Mucosa of descending colon (tissue), 3 donors: ENCODE measurements around the gene SMIM35. TPM values are rescaled to one million over a fixed set of nuclear protein-coding genes. Genes with fewer than 3 reads are reported as not detected.

ENCODE experiments used
- ATAC-seq: fragments of 200-7000 bp; cut with Tn5 transposase; one replicate; pipeline ENCODE4 v1.9.1; 2020; ENCODE audit warnings: mild to moderate bottlenecking, moderate library complexity
- DNase-seq, 3 donors: peaks; one replicate each; pipeline ENCODE4 v3.0.0-alpha.2; 2020
- H3K36me3 ChIP-seq: fragments of 200-600 bp; one replicate; pipeline ENCODE4 v1.8.0; 2021; ENCODE audit warnings: low read depth, mild to moderate bottlenecking
- H3K4me1 ChIP-seq: fragments of 200-600 bp; one replicate; pipeline ENCODE4 v1.8.0; 2021; ENCODE audit warnings: low read depth, mild to moderate bottlenecking
- H3K4me3 ChIP-seq: fragments of 200-600 bp; one replicate; pipeline ENCODE4 v1.8.0; 2021; ENCODE audit warnings: mild to moderate bottlenecking
- H3K9me3 ChIP-seq: fragments of 200-600 bp; one replicate; pipeline ENCODE4 v1.8.0; 2021; ENCODE audit warnings: mild to moderate bottlenecking
- CTCF ChIP-seq: fragments of 200-600 bp; IDR thresholded peaks from one replicate; pipeline ENCODE4 v1.8.0; 2022; ENCODE audit warnings: antibody characterized with exemption, mild to moderate bottlenecking
- intact Hi-C, 2 donors: fragments of 100-400 bp; cut with DNase I in 1 of 2; cut with micrococcal nuclease in 1 of 2; formaldehyde crosslinking; loops; one replicate each; pipeline versions ENCODE4 v1.11.0 to v1.11.1; 2022; cut with DNase I, micrococcal nuclease
- total RNA-seq, 3 donors: library from RNA; stranded (reverse); fragmentation: NEBNext Ultra II Directional in 2 of 3; extraction: Animal tissue kit (Norgen Biotek cat#: 25700) in 2 of 3; gene quantifications; one replicate each; pipeline versions ENCODE4 v1.2.1 to v1.2.4, GENCODE V29; 2021 to 2023
- donor health status: DM: no; HTN: no; CAD: no; lungs with moderate emphysema.
- donor health status: DM: no; HTN: no; CAD: no.
- donor health status: DM: no; HTN: yes; CAD: no.

Gene SMIM35
- total RNA-seq, 3 donors from 2014 or later = not detected

GRCh38 chr11:118007040-118007439 lies 79.7 kb downstream of the SMIM35 start:
- TF ChIP-seq CTCF = no peak
- DNase-seq (no peak), ATAC-seq (peak; percentile 5)
- Histone ChIP-seq H3K9me3 (no peaks in the 10 kb centered on the region), H3K36me3 (no peaks in the 10 kb centered on the region), H3K4me3 (no peak overlapping the region), H3K4me1 (peaks cover 12% of the 10 kb centered on the region)
- intact Hi-C loops = no loop called here

- Histone ChIP-seq H3K9me3 (no peaks in the 10 kb centered on the region), H3K4me3 (no peak overlapping the region), H3K36me3 (no peaks in the 10 kb centered on the region), H3K4me1 (peaks cover 12% of the 10 kb centered on the region)
- DNase-seq = no peak
- no peak for ATAC-seq
- no peak for TF ChIP-seq CTCF
- intact Hi-C loops = no loop called here
These were observed 80.6 kb downstream of the SMIM35 start for GRCh38 chr11:118006153-118006534.

- H3K9me3 ChIP-seq = no peaks in the 10 kb centered on the region
- intact Hi-C loops = no loop called here
- no peak for TF ChIP-seq CTCF
- ATAC-seq = no peak
- H3K4me3 ChIP-seq = no peak overlapping the region
- peaks cover 12% of the 10 kb centered on the region for H3K4me1 ChIP-seq
- H3K36me3 ChIP-seq = no peaks in the 10 kb centered on the region
- DNase-seq = no peak
These were observed 81.3 kb downstream of the SMIM35 start for GRCh38 chr11:118005224-118006152.

GRCh38 chr11:118004543-118005223 lies 82.1 kb downstream of the SMIM35 start:
- no peak for ATAC-seq
- intact Hi-C loops = no loop called here
- DNase-seq = no peak
- H3K4me1 ChIP-seq = peaks cover 12% of the 10 kb centered on the region
- H3K9me3 ChIP-seq = no peaks in the 10 kb centered on the region
- H3K36me3 ChIP-seq = no peaks in the 10 kb centered on the region
- H3K4me3 ChIP-seq = no peak overlapping the region
- TF ChIP-seq CTCF = no peak

GRCh38 chr11:118003456-118003855 lies 83.3 kb downstream of the SMIM35 start:
- Histone ChIP-seq H3K36me3 (no peaks in the 10 kb centered on the region), H3K4me1 (peaks cover 12% of the 10 kb centered on the region), H3K4me3 (no peak overlapping the region), H3K9me3 (no peaks in the 10 kb centered on the region)
- DNase-seq (no peak), ATAC-seq (no peak)
- TF ChIP-seq CTCF = no peak
- intact Hi-C loops = no loop called here
